Testis (tissue), 3 donors: ENCODE data around the gene SEMA3D. TPM values are rescaled to one million over a fixed set of nuclear protein-coding genes. Genes with fewer than 3 reads are reported as not detected.

Experiments
- DNase-seq: peaks from one replicate; pipeline ENCODE4 v3.0.0-alpha.2; 2019
- H3K27ac ChIP-seq, 2 donors: fragments of 200-600 bp; sonication (generic); one replicate each; pipeline ENCODE4 v1.5.1; 2019
- H3K27me3 ChIP-seq: fragments of 200-600 bp; sonication (generic); one replicate; pipeline ENCODE4 v1.5.1; 2019
- H3K36me3 ChIP-seq: fragments of 200-600 bp; sonication (generic); one replicate; pipeline ENCODE4 v1.5.1; 2017; ENCODE audit warnings: low read depth; ENCODE audit errors: missing control alignments
- H3K4me1 ChIP-seq: fragments of 200-600 bp; sonication (generic); one replicate; pipeline ENCODE4 v1.5.1; 2019
- H3K4me3 ChIP-seq, 2 donors: fragments of 200-600 bp; sonication (generic); one replicate each; pipeline ENCODE4 v1.5.1; 2017 to 2019
- H3K9me3 ChIP-seq: fragments of 200-600 bp; sonication (generic); one replicate; pipeline ENCODE4 v1.5.1; 2017
- CTCF ChIP-seq, 3 experiments: fragments of 450-650 bp in 2 of 3; fragments of 200-600 bp in 1 of 3; sonication (generic) in 1 of 3; IDR thresholded peaks; one replicate each; pipeline ENCODE4 v1.5.1; 2016 to 2019; ENCODE audit warnings: antibody characterized with exemption in 3 of 3, mild to moderate bottlenecking in 2 of 3, moderate library complexity in 1 of 3
- POLR2A ChIP-seq: fragments of 450-650 bp; IDR thresholded peaks from one replicate; pipeline ENCODE4 v1.6.1; 2017; ENCODE audit warnings: antibody characterized with exemption, mild to moderate bottlenecking, moderate library complexity
- WGBS, 2 donors: methylation state at CpG; one replicate each; pipeline ENCODE4 v1.1.5; 2018; 5-methylcytosine and 5-hydroxymethylcytosine counted together
- intact Hi-C: fragments of 100-400 bp; cut with DNase I; formaldehyde crosslinking; loops from one replicate; pipeline ENCODE4 v1.15.1; 2023; ENCODE audit warnings: low total_unique reads
- polyA plus RNA-seq: library from polyadenylated mRNA; stranded (reverse); fragments of 350-450 nt; fragmentation: Illumina TruSeq; extraction: RNeasy Lipid Tissue Mini Kit (QIAGEN cat#74804); gene quantifications from one replicate; pipeline ENCODE4 v1.2.3, GENCODE V29; 2014; ENCODE audit warnings: low read depth, low replicate concordance; ENCODE audit not compliant: insufficient read depth
- total RNA-seq, 2 donors: library from RNA; depleted of rRNA; stranded (reverse); fragments of >200 nt; gene quantifications; one replicate each; pipeline ENCODE4 v1.2.3, GENCODE V29; 2016

The SEMA3D gene
- total and polyA plus RNA-seq, 3 donors from 2014 or later: 7.3 to 11.5 (median 7.5) TPM

GRCh38 chr7:85001495-85002345, 185.1 kb downstream of the SEMA3D start:
- intact Hi-C loops: no loop called here
- WGBS, 2 donors: 77 to 78% methylated on average over 3 of the region's 3 CpGs

GRCh38 chr7:85000735-85001350, 186.0 kb downstream of the SEMA3D start:
- TF ChIP-seq POLR2A: no peak
- TF ChIP-seq CTCF (IDR thresholded peaks at IDR 0.05): no peak
- no peak overlapping the region for H3K4me3 ChIP-seq
- intact Hi-C loops: no loop called here
- H3K9me3 ChIP-seq: no peaks in the 10 kb centered on the region
- no peak for DNase-seq
- no peak overlapping the region for H3K27ac ChIP-seq
- H3K4me1 ChIP-seq: no peaks in the 10 kb centered on the region
- no peaks in the 10 kb centered on the region for H3K27me3 ChIP-seq
- WGBS, 2 donors: 81 to 84% methylated on average over 1 of the region's 1 CpG
- no peaks in the 10 kb centered on the region for H3K36me3 ChIP-seq

More at GRCh38 chr7:85001495-85002345, 185.1 kb downstream of the SEMA3D start:
- no peak for TF ChIP-seq POLR2A
- TF ChIP-seq CTCF (IDR thresholded peaks at IDR 0.05): no peak
- no peak for DNase-seq
- Histone ChIP-seq H3K36me3 (no peaks in the 10 kb centered on the region), H3K4me3 (no peak overlapping the region), H3K9me3 (no peaks in the 10 kb centered on the region), H3K4me1 (no peaks in the 10 kb centered on the region), H3K27me3 (no peaks in the 10 kb centered on the region), H3K27ac (no peak overlapping the region)

- TF ChIP-seq POLR2A (no peak), CTCF (IDR thresholded peaks at IDR 0.05) (no peak)
- intact Hi-C loops: no loop called here
- H3K4me1 ChIP-seq: no peaks in the 10 kb centered on the region
- H3K9me3 ChIP-seq: no peaks in the 10 kb centered on the region
- no peak for DNase-seq
- WGBS, 2 donors: 79 to 91% methylated on average over 8 of the region's 8 CpGs
- no peak overlapping the region for H3K4me3 ChIP-seq
- H3K27me3 ChIP-seq: no peaks in the 10 kb centered on the region
- no peak overlapping the region for H3K27ac ChIP-seq
- H3K36me3 ChIP-seq: no peaks in the 10 kb centered on the region
These were observed 187.4 kb downstream of the SEMA3D start for GRCh38 chr7:84999450-84999849.

GRCh38 chr7:84998665-84999064, 188.2 kb downstream of the SEMA3D start:
- Histone ChIP-seq H3K27ac (no peak overlapping the region), H3K27me3 (no peaks in the 10 kb centered on the region), H3K4me3 (no peak overlapping the region), H3K9me3 (no peaks in the 10 kb centered on the region), H3K36me3 (no peaks in the 10 kb centered on the region), H3K4me1 (no peaks in the 10 kb centered on the region)
- DNase-seq: no peak
- intact Hi-C loops: no loop called here
- no peak for TF ChIP-seq POLR2A
- peak in 1 of 3 experiments; percentile 11 for TF ChIP-seq CTCF (IDR thresholded peaks at IDR 0.05)
